Measurements from ENCODE around the gene TLX2.

TLX2 gene

DNA sequence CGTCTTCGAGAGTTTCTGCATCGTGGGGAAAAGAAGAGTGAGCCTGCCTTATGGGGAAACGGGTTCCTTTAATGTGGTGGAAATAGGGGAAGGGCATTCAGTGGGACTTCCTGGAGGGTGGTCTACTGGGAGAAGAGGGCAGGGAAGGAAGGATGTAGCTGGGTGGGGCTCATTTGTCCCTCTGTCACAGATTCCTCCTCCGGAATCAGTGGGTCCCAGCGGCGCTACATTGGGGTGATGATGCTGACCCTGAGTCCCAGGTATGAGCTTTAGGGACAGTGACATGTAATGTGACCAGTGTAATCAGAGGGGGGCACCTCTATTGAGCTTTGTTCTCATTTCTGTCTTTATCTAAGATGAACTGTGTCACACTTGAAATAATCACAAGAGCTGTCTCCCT, 17.4 kb downstream of the TLX2 start:
- no peak for DNase-seq (ENCODE audit: low read depth)

DNA sequence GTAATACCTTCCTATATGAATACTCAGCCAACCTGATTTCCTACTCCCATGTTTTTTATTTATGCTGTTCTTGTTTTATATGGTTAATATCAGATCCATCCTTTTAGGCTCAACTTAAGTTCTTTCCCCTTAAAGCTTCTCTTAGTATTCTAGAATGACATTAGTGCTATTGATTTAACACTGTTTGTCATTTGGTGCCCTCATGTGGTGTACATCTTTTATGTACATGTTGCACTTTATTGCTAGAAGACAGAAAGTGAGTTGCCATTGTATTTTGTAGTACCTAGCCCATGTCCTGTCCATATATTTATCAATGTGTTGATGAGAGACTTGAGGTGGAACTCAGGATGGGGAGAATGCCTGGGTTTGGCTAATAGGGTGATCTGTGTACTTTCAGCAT, 18.0 kb downstream of the TLX2 start:
- no peak for DNase-seq (ENCODE audit: low read depth)

DNA sequence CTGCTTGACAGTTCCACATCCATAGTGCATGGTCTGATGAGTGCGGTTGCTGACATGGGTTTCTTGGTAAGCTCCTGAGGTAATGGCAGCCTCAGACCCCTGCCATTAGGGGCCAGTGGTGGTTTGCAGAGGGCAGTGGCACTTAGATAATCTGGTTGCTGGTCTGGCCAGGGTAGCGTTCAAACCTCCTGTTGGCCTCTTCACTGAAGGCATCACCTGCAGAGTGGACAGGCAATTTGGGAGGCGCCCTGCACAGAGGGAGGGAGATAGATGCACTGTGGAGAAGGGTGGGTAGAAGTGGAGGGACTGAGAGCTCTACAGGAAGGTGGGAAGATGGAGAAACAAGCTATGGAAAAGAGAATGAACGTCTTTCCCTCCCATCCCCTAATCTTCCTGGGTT, 19.2 kb downstream of the TLX2 start:
- no peak for DNase-seq (ENCODE audit: low read depth)

DNA sequence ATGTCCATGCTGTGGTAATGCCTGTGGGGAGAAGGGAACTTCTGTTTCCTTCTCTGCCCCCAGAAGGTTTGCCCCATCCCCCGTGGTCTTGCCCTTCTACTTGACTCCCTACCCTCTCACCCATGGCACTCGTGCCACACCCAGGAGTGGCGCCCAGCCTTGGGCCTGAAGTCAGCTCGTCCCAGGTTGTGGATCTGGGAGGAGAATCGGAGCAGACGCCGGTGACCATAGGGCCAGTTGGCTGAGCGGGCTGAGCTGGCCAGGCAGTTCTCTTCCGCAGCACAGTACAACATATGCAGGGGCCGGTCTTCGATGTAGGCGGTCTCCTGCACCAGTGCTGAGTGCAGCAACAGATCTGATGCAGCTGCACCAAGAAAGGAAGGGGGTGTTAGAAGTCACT, 20.2 kb downstream of the TLX2 start:
- DNase-seq (ENCODE audit: low read depth): no peak

DNA sequence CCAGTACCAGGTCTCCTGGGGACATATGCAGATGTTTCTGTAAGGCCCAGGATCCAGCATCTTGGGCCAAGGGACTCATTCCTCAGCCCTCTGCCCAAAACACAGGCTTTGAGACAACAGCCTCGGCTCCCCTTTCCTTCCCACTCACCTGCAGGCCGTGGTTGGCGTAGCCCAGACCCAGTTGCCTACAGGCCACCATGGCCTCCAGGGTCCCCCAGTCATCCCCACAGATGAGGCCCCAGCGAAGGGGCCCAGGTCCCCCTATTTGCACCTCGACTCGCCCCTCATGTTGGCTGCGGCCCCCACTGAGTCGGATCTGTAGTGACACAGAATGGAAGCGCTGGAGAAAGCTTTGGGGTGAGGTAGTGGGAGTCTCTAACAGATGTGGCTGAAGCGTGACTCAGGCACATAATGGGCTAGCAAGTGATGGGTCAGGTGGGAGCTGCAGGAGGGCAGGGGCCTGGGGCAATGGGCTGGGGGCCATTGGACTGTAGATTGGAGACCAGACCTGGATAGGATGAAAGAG, 21.3 kb downstream of the TLX2 start:
- DNase-seq (ENCODE audit: low read depth): no peak

DNA sequence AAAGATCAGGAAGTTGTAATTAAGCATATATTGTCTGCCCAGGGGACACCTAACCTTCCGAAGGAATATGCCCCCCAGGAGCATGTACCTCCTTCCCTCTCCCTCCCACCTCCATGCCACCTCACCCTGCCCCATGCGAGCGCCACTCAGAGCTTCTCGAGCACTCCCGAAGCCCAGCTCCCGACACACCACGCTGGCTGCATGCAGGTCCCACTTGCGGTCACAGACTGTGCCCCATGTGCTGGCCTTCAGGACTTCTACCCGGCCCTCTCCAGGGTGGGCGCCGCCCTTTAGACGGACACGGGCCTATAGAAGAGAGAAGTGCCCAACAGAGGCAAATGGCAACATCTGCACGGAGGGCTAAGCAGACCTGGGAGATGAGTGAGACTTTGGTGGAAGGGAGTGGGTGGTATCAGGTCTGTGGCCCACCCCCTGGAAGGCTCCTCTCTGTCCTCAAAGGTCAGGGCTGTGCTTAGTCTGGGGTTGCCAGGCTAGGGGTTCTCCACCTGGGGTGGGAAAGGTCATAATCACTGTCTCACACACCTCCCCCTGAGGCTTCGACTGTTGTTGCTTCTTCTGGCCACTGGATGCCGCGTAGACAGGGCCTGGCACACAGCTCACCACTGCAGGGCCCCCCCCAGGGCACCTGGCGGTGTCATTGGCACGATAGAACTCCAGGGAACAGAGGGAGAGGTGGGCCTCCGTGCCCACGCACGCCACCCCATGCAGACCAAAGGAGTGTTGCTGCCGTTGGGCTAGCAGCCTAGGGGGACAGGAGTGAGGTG, 22.1 kb downstream of the TLX2 start:
- DNase-seq (ENCODE audit: low read depth): no peak

DNA sequence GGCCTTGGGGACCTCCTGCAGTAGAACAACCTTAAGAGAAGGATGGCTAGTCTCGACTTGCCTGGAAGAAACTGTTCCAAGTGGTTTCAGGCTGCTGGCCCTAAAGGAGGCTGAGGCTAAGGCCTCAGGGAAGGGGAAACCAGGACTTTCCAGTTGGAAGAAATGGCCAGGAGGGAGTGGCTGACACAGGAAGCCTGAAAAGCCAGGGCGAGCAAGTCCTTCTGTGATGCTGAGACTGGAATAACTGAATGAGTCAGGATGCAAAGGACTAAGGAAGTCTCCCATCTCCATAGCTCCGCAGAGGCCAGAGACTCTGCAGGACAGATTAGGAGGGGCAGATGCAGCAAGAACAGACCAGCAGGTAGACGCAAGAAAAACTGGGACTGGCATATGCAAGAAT, 22.9 kb downstream of the TLX2 start:
- DNase-seq (ENCODE audit: low read depth): no peak

DNA sequence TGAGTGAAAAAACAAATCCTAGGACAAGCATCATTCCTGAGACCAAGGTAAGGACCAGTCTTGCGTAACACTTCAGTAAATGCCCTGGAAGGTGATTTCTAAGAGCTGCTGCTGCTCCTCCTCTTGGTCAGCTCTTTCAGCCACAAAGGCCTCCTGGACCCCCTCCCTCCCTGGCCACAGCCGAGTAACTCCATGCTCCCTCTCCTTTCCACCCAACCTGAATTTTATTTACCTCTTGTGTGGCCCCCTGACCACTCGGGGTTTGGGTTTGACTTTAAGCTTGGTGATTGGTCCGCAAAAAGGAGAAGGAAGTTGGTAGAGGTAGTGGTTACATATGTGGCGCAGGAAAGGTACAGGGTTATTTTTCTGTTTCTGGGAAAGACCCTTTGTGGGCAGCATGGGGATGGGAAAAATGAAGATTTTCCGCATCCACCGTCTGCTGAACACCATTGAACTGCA, 24.7 kb downstream of the TLX2 start:
- no peak for DNase-seq (ENCODE audit: low read depth)

DNA sequence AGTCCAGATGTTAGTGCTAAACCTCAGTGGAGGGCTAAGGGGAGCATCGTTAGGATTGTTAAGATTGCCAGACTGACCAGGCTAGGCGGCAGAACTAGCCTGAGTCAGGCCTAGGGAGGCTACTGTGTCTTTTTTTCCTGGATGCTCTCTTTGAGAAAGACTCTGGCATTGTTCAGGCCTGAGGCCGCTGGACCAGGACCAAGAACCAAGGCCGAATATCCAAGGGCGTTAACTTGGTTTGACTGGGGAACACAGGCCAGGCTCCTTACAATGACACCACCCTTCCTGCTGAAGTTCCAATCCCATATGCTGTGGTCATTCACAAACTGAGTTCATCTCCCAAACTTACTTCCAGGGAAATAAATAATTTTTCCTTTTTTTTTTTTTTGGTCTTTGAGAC, 26.0 kb downstream of the TLX2 start:
- no peak for DNase-seq (ENCODE audit: low read depth)

DNA sequence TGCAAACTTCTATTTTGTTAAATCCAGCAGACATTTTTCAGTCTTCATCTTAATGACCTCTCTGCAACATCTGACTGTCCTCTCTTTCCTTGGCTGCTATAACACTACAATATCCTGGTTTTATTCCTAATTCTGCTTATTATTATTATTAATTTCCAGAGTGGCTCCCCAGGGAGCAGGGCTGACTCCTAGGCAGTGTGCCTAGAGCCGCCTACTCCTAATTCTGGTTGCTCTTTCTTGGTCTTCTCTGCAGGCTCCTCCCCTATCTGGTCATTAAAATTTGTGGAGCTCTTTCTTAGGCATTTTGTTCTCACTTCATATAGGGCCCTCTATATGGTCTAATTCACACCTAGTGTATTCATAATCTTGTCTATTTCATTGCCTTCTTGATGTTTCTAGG, 28.7 kb downstream of the TLX2 start:
- DNase-seq (ENCODE audit: low read depth): no peak

DNA sequence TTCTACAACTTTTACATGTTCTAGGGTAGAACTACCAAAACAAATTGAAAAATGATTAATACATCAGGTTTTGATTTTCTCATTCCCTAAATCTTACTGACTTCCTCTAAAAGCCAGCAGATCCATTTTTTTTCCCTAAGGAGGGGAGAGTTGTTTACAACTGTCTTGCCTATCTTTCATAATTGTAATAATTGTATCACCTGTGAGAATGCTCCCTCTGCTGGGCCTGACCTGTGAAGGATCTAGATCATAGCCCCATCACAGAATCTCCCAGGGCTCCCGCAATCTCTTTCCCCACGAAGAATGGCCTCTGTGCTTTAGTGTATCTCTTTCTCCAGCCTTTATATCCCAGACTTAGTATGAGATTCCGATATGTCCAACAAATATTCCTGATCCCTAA, 30.4 kb downstream of the TLX2 start:
- DNase-seq (ENCODE audit: low read depth): no peak

DNA sequence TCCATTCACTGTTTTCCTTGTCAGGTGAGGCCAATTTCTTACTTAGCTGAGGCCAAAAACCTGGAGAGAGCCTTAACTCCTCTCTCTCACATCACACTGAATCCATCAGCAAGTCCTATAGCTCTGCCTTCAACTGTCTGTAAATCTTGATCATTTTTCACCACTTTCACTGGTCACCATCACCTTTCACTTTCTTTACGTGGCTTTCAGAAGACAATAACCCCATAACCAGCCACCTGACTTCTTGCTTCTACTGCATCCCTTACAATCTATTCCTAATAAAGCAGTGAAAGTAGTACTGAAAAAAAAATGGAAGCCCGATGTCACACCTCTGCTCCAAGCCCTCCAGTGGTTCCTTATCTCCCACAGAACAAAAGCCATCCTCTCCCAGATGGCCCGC, 31.8 kb downstream of the TLX2 start:
- DNase-seq (ENCODE audit: low read depth): no peak

DNA sequence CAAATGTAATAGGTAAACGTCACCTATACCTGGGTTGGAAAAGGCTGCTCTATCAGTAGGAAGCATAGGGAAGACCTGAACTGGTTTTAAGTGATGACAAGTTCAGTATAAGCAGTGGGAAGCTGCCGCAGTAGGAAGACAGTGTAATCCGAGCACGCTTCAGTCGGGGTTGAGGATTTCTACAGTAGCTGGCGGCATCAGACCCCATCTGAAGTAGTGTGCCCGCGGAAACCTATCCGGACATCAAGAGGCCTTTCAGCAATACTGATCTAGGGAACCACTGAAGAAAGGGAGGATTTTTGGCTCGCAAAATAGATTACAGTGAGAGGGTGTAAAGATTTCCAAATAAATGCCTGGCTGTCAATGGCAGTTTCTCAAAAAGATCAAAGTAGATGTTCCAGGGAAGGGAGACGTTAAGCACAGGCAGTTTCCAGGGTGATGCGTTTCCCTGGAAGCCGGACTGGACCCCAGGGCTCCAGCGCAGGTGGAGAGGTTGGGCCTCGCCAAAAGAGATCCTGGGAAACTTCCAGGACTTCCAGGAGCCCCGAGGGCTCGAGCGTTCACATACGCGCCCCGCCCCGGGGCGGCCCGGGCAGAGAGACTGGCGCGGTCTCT, 34.1 kb downstream of the TLX2 start:
- no peak for DNase-seq (ENCODE audit: low read depth)

DNA sequence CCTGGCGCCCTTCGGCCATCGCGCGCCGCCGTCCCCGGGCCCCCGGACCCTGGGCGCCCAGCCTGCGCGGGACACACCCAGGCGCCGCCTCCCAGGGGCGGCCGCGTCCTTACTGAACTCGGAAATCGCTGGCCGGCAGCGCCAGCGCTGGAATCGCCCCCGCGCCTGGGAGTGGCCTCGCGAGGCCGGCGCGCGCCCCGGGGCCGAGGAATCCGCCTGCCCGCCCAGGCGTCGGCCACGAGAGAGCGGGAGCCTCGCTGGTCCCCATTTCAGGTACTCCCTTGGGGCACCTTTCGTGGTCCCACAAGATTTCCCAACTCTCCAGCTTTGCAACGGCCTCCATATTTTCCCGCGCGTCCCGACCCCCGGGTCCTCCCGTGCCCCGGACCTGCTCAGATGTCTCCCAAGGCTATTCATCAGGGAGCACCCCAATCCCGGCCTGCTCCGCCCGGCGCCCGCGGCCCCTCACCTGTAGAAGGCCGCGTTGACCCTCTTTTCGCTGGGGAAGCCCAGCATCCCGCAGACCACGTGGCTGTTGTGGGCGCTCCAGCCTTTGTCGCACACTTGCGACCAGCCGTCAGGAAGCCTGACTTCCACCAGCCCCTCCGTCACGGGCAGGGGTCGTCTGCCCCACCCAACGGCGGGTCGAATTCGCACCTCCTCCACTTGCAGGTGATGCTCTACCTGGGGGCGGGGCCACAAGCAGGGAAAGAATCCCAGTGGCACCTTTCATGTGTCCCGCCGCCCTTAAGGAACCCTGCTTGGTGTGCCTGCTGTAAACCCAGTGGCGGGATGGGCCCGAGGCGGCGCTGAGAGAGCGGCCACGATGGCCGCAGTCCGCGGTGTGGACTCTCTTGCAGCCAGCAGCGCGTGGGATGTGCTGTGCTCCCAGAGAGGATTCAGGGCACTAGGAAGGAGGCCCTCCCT, 34.9 kb downstream of the TLX2 start:
- DNase-seq (ENCODE audit: low read depth): no peak

DNA sequence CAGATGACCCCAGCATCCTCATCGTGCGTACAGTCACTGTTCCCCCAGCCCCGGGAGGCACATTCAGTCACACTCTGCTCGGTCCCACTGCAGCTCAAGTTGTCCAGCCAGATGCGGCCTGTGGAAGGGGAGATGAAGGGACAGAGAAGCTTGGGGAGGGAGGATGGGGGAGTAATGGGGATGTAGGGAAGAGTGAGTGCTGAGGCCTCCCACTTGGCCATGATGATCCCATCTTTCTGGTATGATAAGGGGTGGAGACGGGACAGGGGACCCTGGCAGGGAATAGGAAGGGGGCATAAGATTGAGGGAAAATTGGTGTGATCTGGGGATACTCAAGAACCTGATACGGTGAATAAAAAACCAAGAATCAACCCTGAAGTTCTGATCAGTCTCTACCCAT, 36.0 kb downstream of the TLX2 start:
- no peak for DNase-seq (ENCODE audit: low read depth)

DNA sequence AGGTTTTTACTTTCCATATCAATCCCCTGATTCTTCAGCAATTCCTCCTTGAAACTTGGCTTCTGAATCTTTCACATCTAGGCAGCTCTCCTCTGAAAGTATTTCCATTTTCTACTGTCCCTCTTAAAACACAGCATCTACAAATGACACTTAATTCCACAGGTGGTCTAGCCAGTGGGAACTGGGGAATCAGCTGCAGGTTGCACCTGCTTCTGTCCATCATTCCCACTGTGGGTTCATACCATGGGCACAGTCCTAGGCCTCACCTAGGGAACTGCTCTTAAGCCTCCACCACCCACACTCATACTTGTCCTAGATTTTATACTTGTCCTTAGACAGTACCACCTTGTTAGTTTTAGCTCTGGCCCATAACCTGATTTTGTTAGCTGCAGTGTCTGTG, 37.3 kb downstream of the TLX2 start:
- DNase-seq (ENCODE audit: low read depth): no peak

DNA sequence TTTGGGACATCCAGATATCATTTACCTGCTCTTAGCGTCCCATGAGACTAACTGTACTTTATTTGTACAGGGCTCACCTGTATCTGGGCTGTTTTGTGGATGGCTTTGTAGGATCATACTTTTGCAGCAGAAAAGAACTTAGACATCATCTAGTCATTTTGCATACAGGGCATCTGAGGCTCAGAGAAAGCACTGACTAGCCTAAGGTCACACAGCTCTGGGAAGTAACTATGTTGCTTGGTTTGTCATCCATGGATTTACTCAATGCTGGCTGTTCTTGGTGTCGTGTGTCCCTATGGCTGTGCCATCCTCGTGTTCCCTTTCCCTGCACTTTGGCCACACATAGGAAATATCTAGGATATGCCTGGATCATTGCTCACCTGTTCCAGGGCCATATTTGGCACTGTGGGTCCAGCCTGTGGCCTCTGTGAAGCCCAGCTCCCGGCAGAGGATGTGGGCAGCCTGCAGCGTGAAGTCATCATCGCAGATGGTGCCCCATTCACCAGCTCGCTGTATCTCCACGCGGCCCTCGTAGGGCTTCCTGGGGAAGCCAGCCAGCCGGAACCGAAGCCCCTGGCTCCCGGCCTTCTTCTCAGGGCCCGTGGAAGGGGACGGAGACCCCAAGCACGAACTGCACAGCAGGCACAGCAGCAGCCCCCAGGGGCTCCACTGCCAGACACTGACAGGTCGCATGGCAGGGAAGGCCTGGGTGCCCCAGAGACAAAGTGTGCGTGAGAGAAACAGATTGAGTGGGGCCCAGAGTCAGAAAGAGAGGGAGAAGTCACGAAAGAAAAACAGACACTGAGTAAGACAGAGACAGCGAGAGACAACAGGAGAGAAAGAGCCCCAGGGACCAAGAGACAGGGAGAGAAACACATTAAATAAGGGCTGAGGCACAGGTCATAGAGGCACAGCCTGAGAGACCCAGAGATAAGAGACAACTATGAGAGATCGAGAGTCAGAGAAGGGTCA, 38.0 kb downstream of the TLX2 start:
- no peak for DNase-seq (ENCODE audit: low read depth)

DNA sequence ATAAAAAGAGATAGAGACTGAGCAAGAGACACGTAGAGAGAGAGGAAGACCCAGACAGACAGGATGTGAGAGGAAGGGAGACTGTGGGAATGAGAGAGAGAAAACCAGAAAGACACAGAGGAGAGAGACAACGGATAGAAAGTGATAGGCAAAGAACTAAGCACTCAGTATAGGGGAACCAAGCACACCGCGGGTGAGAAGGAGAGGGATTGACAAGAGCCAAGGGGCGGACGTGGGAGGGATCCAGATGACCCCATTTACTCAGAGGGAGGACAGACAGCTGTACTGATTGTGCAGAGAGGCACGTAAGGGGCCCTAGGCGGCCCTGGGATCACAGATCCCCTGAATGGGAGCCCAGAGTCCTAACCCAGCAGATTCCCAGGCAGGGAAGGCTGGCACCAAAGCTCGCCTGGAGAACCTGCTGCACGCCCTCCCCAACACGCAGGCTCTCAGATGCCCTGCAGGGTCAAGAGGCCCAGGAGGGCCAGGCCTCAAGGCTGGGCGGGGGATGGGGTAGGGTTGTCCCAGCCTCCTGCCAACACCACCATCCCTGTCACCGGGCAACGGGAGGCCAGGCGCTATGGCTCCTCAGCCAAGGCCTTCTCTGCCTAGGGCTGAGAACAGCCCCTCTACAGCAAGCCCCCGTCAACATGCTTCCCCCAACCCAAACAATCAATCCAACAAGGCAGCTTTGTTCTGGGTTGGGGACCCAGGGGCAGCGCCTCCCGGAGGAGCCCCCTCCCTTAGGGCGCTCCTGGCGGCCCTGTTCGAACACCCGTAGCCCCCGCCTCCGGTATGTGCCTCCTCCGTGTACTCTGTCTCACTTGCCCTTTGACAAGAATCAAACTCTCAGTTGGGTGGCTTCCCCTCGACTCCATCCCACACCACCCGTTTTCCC, 38.9 kb downstream of the TLX2 start:
- DNase-seq (ENCODE audit: low read depth): no peak

DNA sequence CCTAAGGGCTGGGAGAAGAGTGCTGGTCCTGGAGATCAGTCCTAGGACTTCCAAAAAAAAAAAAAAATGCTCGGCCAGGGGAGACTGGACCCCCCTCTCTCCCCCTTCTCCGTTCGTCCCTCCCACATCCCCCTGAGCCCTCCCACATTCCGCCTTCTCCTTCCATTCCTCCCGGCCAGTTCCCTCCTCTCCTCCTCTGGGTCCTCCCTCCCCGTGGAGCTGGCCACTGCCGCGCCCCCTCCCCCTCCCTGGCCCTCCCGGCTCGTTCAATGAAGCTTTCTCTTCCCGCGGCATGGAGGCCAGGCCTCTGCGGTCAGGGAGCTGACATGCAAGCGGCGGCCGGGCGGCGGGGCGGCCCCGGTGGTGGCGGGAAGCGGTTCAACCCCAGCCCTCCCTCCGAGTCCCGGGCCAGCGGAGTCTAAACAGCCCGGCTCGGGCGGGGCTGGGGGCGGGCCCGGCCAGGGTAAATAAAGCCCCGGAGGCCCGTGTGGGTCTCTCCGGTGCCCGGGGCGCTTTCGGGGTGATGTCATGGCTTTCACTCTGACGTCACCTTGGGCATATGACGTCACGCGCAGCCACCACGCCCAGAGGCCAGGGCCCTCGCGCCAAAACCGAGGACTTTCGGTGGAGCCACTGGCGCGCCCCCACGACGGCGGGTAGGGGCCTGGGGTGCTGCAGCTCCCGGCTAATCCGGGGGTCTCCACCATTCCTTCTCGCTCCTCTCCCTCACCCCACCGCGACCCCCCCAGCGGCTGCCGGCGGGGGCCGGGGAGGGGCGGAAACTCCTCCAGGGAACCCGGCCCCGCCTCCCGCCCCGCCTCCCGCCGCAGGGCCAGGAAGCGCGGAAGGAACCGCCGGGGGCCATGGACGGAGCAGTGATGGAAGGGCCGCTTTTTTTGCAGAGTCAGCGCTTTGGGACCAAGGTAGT, 39.9 kb downstream of the TLX2 start, which contains the start of the genes DOK1 and LOXL3:
Gene DOK1 (plus strand): TSS at position 829 of the 928 bp plus-strand sequence. CDS start 35 bp downstream, at position 864.
Gene LOXL3 (minus strand): TSS at position 51 of the 928 bp plus-strand sequence. CDS start 1,308 bp downstream, outside the sequence.
- DNase-seq (ENCODE audit: low read depth): peak; percentile 82
